Measurements from ENCODE around the gene EGFL7. TPM values are rescaled to one million over a fixed set of nuclear protein-coding genes. Genes with fewer than 3 reads are reported as not detected.
A peak's percentile ranks its signal among the peaks of the same experiment; 100 is the strongest.

EGFL7 gene
- total RNA-seq, 1 donor from 2014 or later: 38.2 TPM

DNA sequence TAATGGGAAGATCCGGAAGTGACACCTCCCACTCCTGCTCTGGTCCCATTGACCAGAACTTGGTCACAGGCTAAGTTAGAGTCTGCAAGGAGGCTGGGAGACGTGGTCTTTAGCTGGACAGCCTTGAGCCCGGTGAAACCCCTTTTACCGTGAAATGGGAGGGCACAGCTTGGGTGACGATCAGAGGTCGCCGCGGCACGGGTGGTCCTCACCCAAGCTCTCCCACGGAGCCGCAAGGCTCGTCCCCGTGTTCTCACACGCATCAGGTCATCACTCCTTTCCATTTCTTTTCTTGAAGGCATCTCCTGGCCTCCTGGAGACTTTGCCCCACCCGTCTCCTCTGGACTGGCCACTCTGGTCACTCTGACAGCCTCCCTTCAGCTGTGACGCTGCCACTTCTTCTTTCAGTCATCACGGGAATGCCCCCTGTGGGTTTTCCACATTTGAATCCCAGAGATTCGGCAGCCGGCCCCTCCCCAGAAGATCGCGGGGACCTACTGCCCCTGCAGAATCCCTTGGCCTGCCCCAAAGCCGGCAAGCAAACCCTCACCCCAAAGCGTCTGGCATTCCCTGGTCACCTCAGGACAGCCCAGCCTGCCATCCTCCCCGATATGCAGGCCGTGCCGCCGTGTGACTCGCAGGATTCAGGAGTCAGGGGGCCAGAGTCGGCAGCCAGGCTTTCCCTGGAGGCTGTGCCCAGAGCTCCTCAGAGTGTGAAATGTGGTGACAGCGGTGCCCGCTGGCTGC is 18.9 kb upstream of the EGFL7 start:
- H3K36me3 Mint-ChIP-seq: no peaks in the 10 kb centered on the region
- TF ChIP-seq CTCF (IDR thresholded peaks at IDR 0.05; ENCODE audit: unreplicated experiment): no peak
- H3K27me3 Mint-ChIP-seq (ENCODE audit: low read depth): peaks cover 20% of the 10 kb centered on the region
- H3K27ac Mint-ChIP-seq: no peak overlapping the region
- DNase-seq (ENCODE audit: low spot score in 2 of 2, unreplicated experiment in 2 of 2): peak in 1 of 2 experiments; percentile 35
- H3K4me3 Mint-ChIP-seq: no peak overlapping the region
- H3K4me1 Mint-ChIP-seq: peaks cover 2% of the 10 kb centered on the region
- peaks cover 4% of the 10 kb centered on the region for H3K9me3 Mint-ChIP-seq

GRCh38 chr9:136644343-136644592 is 18.4 kb upstream of the EGFL7 start:
- no peaks in the 10 kb centered on the region for H3K36me3 Mint-ChIP-seq
- DNase-seq (ENCODE audit: low spot score in 2 of 2, unreplicated experiment in 2 of 2): no peak
- no peak for TF ChIP-seq CTCF (IDR thresholded peaks at IDR 0.05; ENCODE audit: unreplicated experiment)
- no peak overlapping the region for H3K4me3 Mint-ChIP-seq
- peaks cover 2% of the 10 kb centered on the region for H3K4me1 Mint-ChIP-seq
- peaks cover 4% of the 10 kb centered on the region for H3K9me3 Mint-ChIP-seq
- H3K27ac Mint-ChIP-seq: no peak overlapping the region
- H3K27me3 Mint-ChIP-seq (ENCODE audit: low read depth): peaks cover 20% of the 10 kb centered on the region

DNA sequence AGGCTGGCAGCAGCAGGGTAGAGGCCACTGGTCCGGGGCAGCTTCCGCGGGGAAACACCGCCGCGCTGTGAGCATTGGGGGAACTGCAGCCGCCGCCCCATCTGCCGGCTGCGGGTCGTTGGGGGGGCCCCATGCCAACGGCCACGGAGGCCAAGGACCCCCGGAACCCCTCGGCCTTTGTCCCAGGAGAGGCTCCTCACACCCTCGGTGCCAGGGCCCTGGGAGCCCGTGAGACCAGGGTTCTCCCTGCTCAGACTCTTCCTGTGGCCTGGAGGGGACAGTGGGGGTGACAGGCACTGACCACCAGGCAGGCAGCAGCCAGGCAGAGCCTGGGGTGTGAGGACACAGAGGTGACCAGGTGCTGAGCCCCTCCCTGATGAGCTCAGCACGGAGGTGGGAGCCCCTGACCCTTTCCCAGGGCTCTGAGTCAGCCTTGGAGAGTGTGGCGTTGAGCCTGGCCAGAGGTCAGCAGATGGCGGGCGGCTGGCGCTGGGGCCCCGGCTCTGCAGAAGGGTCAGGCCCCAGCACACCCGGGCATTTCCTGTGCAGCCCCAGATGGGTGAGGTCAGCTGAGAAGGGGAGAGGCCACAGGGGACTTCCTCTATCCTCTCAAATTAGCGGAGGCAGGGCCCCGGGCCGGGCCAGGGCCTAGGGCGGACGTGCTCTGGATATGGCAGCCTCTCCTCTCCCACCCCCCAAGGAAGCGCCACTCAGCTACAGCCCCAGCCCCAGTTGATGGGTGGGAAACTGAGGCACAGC is 17.9 kb upstream of the EGFL7 start:
- Mint-ChIP-seq H3K9me3 (peaks cover 4% of the 10 kb centered on the region), H3K4me1 (peaks cover 2% of the 10 kb centered on the region), H3K27me3 (ENCODE audit: low read depth) (peaks cover 20% of the 10 kb centered on the region), H3K27ac (no peak overlapping the region), H3K36me3 (no peaks in the 10 kb centered on the region), H3K4me3 (no peak overlapping the region)
- TF ChIP-seq CTCF (IDR thresholded peaks at IDR 0.05; ENCODE audit: unreplicated experiment): peak; percentile 64
- DNase-seq (ENCODE audit: low spot score in 2 of 2, unreplicated experiment in 2 of 2): peak; percentile 42 to 69

GRCh38 chr9:136645352-136645902 is 17.3 kb upstream of the EGFL7 start:
- TF ChIP-seq CTCF (IDR thresholded peaks at IDR 0.05; ENCODE audit: unreplicated experiment): no peak
- no peaks in the 10 kb centered on the region for H3K36me3 Mint-ChIP-seq
- H3K27ac Mint-ChIP-seq: no peak overlapping the region
- H3K4me1 Mint-ChIP-seq: peaks cover 2% of the 10 kb centered on the region
- H3K4me3 Mint-ChIP-seq: no peak overlapping the region
- H3K27me3 Mint-ChIP-seq (ENCODE audit: low read depth): peaks cover 17% of the 10 kb centered on the region
- H3K9me3 Mint-ChIP-seq: peaks cover 4% of the 10 kb centered on the region
- no peak for DNase-seq (ENCODE audit: low spot score in 2 of 2, unreplicated experiment in 2 of 2)

- Mint-ChIP-seq H3K27me3 (ENCODE audit: low read depth) (peaks cover 17% of the 10 kb centered on the region), H3K4me3 (no peak overlapping the region), H3K4me1 (peaks cover 2% of the 10 kb centered on the region), H3K9me3 (peaks cover 4% of the 10 kb centered on the region), H3K27ac (no peak overlapping the region), H3K36me3 (no peaks in the 10 kb centered on the region)
- TF ChIP-seq CTCF (IDR thresholded peaks at IDR 0.05; ENCODE audit: unreplicated experiment): no peak
- peak; percentile 21 to 43 for DNase-seq (ENCODE audit: low spot score in 2 of 2, unreplicated experiment in 2 of 2)
Observed at GRCh38 chr9:136645903-136646754, 16.6 kb upstream of the EGFL7 start.

Data from mesothelial cell of epicardium (in vitro differentiated cells).